ENCODE measurements around the gene PLEKHO1. TPM values are rescaled to one million over a fixed set of nuclear protein-coding genes. Genes with fewer than 3 reads are reported as not detected.

The PLEKHO1 gene
- total and polyA plus RNA-seq, 2 of the 4 experiments (the other 2 are of a cell fraction): 51.4 to 56.0 TPM

- TF ChIP-seq FOS (IDR thresholded peaks at IDR 0.05; ENCODE audit: low read depth, low read length): no peak
- TF ChIP-seq POLR2A (IDR thresholded peaks at IDR 0.05; ENCODE audit: low read depth, low read length): no peak
- no peak for TF ChIP-seq CEBPB (IDR thresholded peaks at IDR 0.05; ENCODE audit: low read depth, low read length)
- no peak for TF ChIP-seq MAFK (IDR thresholded peaks at IDR 0.05; ENCODE audit: low read depth, low read length)
- TF ChIP-seq CHD1 (IDR thresholded peaks at IDR 0.05; ENCODE audit: low read depth, low read length): no peak
- no peak for TF ChIP-seq RCOR1 (IDR thresholded peaks at IDR 0.05; ENCODE audit: insufficient replicate concordance, low read length)
- no peak for TF ChIP-seq RAD21 (IDR thresholded peaks at IDR 0.05; ENCODE audit: low read length)
- TF ChIP-seq MXI1 (IDR thresholded peaks at IDR 0.05; ENCODE audit: borderline replicate concordance, low read depth, low read length): no peak
- TF ChIP-seq CTCF (conservative IDR thresholded peaks at IDR 0.05; ENCODE audit: low read depth, low read length): no peak
- no peak for TF ChIP-seq ELK1 (IDR thresholded peaks at IDR 0.05; ENCODE audit: borderline replicate concordance, low read depth, low read length)
- TF ChIP-seq SMC3 (IDR thresholded peaks at IDR 0.05; ENCODE audit: low read depth, low read length): no peak
- no peak for TF ChIP-seq USF2 (IDR thresholded peaks at IDR 0.05; ENCODE audit: low read depth, low read length)
- TF ChIP-seq NFE2L2 (IDR thresholded peaks at IDR 0.05; ENCODE audit: low read depth, low read length): no peak
- no peak for TF ChIP-seq RFX5 (IDR thresholded peaks at IDR 0.05; ENCODE audit: low read depth, low read length)
- TF ChIP-seq MAZ (IDR thresholded peaks at IDR 0.05; ENCODE audit: borderline replicate concordance, low read depth, low read length): no peak
- no peak for TF ChIP-seq BHLHE40 (IDR thresholded peaks at IDR 0.05; ENCODE audit: low read depth, low read length)
- Histone ChIP-seq H3K23ac (ENCODE audit: low read depth, low read length) (no peak overlapping the region), H2BK20ac (ENCODE audit: low read depth, low read length) (no peak overlapping the region), H3K4ac (ENCODE audit: low read depth, low read length) (no peak overlapping the region), H3K9ac (ENCODE audit: low read depth, low read length) (no peak overlapping the region), H3K9me1 (ENCODE audit: insufficient read depth, low read length) (no peaks in the 10 kb centered on the region), H3K27me3 (ENCODE audit: control insufficient read depth, insufficient read depth, low read length) (no peaks in the 10 kb centered on the region), H3K56ac (ENCODE audit: extremely low read depth, insufficient read depth, low read length) (no peak overlapping the region), H3K27ac (ENCODE audit: insufficient read depth, low read length) (no peak overlapping the region), H2BK5ac (ENCODE audit: low read depth, low read length, poor library complexity, severe bottlenecking) (no peak overlapping the region), H3K4me2 (ENCODE audit: low read depth, low read length) (no peak overlapping the region), H2AK5ac (ENCODE audit: low read depth, low read length) (no peak overlapping the region), H2BK120ac (ENCODE audit: low read depth, low read length) (no peak overlapping the region), H4K20me1 (ENCODE audit: insufficient read depth, low read length) (no peaks in the 10 kb centered on the region), H4K8ac (ENCODE audit: low read depth in 2 of 2, low read length in 2 of 2) (no peak overlapping the region), H3K14ac (replicated peaks; ENCODE audit: low read depth, low read length) (no peak overlapping the region), H3K9me3 (ENCODE audit: control insufficient read depth, insufficient read depth, low read length) (no peaks in the 10 kb centered on the region), H3K4me3 (ENCODE audit: insufficient read depth, low read depth, low read length) (no peak overlapping the region), H2BK15ac (ENCODE audit: low read depth, low read length) (no peak overlapping the region), H4K91ac (ENCODE audit: insufficient read depth, low read depth, low read length) (no peak overlapping the region), H2AK9ac (replicated peaks; ENCODE audit: low read depth, low read length, poor library complexity) (no peak overlapping the region), H4K5ac (ENCODE audit: low read depth, low read length) (no peak overlapping the region), H3K4me1 (ENCODE audit: control insufficient read depth, insufficient read depth, low read length) (no peaks in the 10 kb centered on the region), H3K18ac (ENCODE audit: low read depth, low read length) (no peak overlapping the region), H3K79me1 (ENCODE audit: low read depth in 1 of 2, low read length in 2 of 2) (no peaks in the 10 kb centered on the region), H3K36me3 (ENCODE audit: control insufficient read depth, insufficient read depth, low read length) (no peaks in the 10 kb centered on the region), H2AFZ (replicated peaks; ENCODE audit: low read length, poor library complexity) (no peak overlapping the region)
- intact Hi-C loops (cut with micrococcal nuclease) (no loop called here), in situ Hi-C loops (cut with MboI; ENCODE audit: low sequenced_read_pairs) (no loop called here), dilution Hi-C loops (cut with HindIII; ENCODE audit: low sequenced_read_pairs, unreplicated experiment) (no loop called here)
- DNase-seq: no peak
- ATAC-seq (ENCODE audit: low read depth): no peak
- ChIA-PET CTCF (no interaction called here), POLR2A (ENCODE audit: unreplicated experiment) (no interaction called here)
- BruUV-seq (replicated peaks): no TSS peak
- no CpG with 5 or more reads among the region's 5 CpGs for WGBS, 2 experiments (ENCODE audit: extremely low coverage in 2 of 2, insufficient read length in 1 of 2)
Measured at GRCh38 chr1:150180474-150180873, 30.8 kb downstream of the PLEKHO1 start.
